ENCODE data around the gene TAC3.

GRCh38 chr12:57031789-57032188 lies 15.5 kb upstream of the TAC3 start:
- TF ChIP-seq CTCF (conservative IDR thresholded peaks at IDR 0.05; ENCODE audit: low read length) (no peak), EZH2phosphoT487 (IDR thresholded peaks at IDR 0.05; ENCODE audit: borderline replicate concordance, low read depth, low read length) (no peak)

Measured in OCI-LY7 (cell line).